ENCODE data around the gene TECPR2.
"Not testable (repeated sequence)": the region's sequence is repeated elsewhere in the genome, so short reads cannot be mapped to it uniquely, and the experiment has no call there.

TECPR2 gene

GRCh38 chr14:102545461-102546265 lies 182.9 kb downstream of the TECPR2 start:
- DNase-seq (ENCODE audit: insufficient read length, low spot score): no peak
- TF ChIP-seq POLR2A (IDR thresholded peaks at IDR 0.05; ENCODE audit: low read depth, low read length): no peak
- no peak for TF ChIP-seq PAX5 (IDR thresholded peaks at IDR 0.05; ENCODE audit: insufficient read depth, low read length, severe bottlenecking)
- no peak for FAIRE-seq

DNA sequence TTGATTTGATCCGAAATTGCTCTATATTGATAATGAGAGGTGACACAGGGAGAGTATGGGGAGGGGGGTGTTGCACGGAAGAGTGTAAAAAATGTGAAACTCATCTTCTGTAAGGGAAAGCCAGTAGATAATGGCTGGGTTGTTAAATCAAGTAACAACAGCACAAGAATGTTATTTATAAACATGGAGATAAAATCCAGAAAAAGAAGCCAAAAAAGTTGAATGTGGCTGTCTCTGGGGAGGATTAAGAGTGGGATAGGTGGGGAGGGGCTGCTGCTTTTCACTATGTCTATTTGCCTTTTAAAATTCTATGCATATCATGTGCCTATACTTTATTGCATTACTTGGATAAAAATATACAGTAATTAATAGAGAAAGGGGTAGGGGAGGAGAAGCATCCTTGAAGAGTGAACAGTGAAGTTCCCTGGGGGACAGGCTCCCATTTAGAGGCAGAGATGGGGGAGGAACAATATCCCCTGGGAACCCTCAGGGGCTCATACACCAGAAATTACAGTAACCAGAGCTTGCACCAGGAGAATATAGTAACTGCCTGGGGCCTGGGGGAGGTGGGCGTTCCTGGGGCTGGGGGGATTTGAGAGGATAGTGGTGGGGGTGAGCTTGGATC lies 186.0 kb downstream of the TECPR2 start:
- TF ChIP-seq PAX5 (IDR thresholded peaks at IDR 0.05; ENCODE audit: insufficient read depth, low read length, severe bottlenecking) (no peak), POU2F2 (IDR thresholded peaks at IDR 0.05; ENCODE audit: low read depth, low read length) (no peak), SPI1 (IDR thresholded peaks at IDR 0.05; ENCODE audit: low read depth, low read length) (no peak), TAF1 (IDR thresholded peaks at IDR 0.05; ENCODE audit: low read depth, low read length) (no peak), POLR2AphosphoS5 (IDR thresholded peaks at IDR 0.05; ENCODE audit: low read depth, low read length) (no peak)
- DNase-seq (ENCODE audit: insufficient read length, low spot score) (no peak), FAIRE-seq (no peak)

GRCh38 chr14:102550927-102551401 lies 188.2 kb downstream of the TECPR2 start:
- not testable (repeated sequence) for DNase-seq (ENCODE audit: insufficient read length, low spot score); FAIRE-seq
